GM21825 (cell line): ENCODE data around the gene ABCD3.
"Not testable (repeated sequence)": the region's sequence is repeated elsewhere in the genome, so short reads cannot be mapped to it uniquely, and the experiment has no call there.

Experiments
- ATAC-seq: cut with Tn5 transposase; IDR thresholded peaks from one replicate; pipeline ENCODE4 v1.9.1; 2021; ENCODE audit warnings: mild to moderate bottlenecking, moderate library complexity; ENCODE audit not compliant: unreplicated experiment

Gene ABCD3

DNA sequence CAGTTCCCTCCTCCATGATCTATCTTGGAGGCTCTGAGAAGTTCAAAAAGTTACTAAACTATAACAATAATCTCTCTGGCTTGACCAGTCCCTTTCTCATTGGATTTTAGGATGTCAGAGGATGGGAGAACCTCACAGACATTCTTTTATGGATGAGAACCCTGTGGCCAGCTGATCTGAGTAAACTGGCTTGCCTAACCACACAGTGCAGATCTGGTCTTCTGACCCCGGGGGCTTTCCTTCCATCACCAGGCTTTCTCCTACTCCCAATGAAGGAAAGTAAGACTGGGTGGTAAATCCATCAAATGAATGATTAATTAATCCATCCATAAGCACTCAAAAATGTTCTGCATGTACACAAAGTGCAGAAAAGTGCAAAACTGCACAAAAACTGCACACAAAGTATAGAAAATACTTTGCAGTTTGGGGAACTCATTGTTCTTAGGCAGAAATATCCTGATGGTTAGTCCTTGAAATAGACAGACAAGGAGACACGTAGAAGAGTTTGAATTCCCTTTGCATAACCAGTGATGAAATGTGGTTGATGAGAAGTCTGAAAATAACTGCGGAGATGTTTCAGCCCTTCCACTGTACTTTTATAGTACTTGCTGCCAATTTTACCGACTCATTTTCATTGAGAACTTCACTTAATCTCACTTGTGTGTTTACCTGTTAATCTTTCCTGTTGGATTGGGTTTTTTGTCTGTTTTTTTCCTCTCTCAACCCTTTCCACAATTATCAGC, 125.9 kb downstream of the ABCD3 start:
- ATAC-seq = no peak

- no peak for ATAC-seq
These were observed 126.7 kb downstream of the ABCD3 start for GRCh38 chr1:94544706-94545490.

GRCh38 chr1:94549706-94550105, 131.5 kb downstream of the ABCD3 start:
- no peak for ATAC-seq

GRCh38 chr1:94550396-94550795, 132.2 kb downstream of the ABCD3 start:
- no peak for ATAC-seq

GRCh38 chr1:94550800-94551241, 132.6 kb downstream of the ABCD3 start:
- no peak for ATAC-seq

DNA sequence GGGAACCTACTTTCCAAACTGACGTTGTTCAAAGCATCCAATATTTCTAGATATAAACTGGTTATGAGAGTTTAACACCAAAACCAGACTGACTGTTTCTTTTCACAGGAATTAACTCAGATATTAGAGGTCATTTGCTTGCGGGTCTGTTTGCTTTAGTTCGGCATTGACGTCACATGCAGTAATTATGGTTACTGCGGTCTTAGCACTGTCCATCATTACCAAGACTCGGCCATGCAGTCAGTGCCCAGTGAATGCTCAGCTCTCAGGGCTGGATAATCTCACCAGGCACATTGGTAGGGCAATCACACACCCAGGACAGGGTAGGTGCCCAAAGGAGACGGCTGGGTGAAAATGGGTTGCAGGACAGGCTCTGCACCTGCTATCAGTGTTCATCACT, 133.3 kb downstream of the ABCD3 start:
- no peak for ATAC-seq

- no peak for ATAC-seq
These were observed 133.9 kb downstream of the ABCD3 start for GRCh38 chr1:94552071-94552586.

DNA sequence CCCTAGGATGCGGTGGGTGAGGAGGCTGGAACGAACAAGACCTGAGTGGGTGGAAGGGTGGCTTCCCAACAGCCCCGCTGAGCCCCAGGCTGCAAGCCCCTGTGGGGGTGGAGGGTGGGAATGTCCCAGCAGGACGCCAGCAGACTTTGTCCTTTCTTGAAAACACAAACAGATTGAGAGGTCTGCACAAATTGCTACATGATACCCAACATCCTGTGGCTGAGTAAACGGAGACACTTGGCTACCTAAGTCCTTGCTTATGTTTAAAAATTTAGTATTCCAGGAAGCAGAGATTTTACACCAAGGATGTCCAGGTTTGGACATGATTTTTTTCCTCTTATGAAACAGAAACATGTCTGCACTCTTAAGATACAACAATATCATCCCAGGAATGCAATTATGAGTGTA, 135.1 kb downstream of the ABCD3 start:
- ATAC-seq = no peak

DNA sequence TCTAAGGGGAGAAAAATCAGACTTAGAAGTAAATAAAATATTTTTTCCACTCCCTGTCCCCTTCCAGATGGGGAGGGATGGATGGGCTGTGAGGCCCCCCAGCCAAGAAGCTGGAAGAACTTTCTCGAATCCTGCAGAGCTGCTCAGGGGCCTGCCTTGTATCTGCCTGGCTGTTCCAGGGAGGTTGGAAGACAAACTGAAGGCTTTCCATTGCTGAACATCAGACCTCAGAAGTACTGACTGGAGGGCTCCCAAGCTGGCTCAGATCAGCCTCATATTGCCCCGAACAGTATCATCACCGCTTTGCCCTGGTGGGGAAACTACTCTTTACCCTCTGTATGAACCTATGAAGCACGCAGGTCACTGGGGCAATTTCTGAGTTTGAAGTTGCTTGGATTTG, 135.7 kb downstream of the ABCD3 start:
- no peak for ATAC-seq

DNA sequence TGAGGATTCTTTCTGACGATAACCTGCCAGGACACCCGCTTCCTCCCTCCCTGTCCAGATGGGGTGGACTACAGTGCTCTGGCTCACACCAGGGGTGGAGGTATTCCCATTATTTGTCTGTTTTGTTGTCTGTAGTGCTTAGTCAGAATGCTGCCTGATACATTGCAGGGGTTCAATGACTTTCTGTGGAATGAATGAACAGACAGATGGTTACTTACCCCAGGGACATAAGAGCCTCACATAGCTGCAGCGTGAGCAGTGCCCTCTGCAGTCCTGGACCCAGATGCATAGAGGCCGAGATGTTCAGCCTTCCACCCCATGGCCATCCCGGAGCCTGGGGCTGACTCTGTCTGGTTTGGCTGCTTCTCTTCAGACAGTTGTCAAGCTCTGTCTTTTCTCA, 136.4 kb downstream of the ABCD3 start:
- no peak for ATAC-seq

- no peak for ATAC-seq
These were observed 136.9 kb downstream of the ABCD3 start for GRCh38 chr1:94555091-94555490.

GRCh38 chr1:94559921-94560320, 141.7 kb downstream of the ABCD3 start:
- ATAC-seq = no peak

DNA sequence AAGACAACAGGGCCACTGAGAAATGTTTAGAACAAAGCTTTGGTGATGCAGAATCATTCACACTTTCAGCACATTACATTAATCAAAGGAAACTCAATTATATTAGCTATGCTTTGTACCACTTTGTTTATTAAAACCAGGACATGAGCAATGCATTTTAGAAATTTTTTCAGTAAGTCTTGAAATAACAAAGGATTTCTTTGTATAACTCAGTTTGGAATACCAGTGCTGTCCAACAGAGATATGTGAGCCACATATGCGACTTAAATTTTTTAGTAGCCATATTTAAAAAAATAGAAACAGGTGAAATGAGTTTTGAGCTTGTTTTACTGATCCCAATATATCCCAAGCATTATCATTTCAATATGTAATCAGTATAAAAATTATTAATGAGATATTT, 142.1 kb downstream of the ABCD3 start:
- no peak for ATAC-seq

GRCh38 chr1:94562519-94563260, 144.5 kb downstream of the ABCD3 start:
- ATAC-seq = no peak

DNA sequence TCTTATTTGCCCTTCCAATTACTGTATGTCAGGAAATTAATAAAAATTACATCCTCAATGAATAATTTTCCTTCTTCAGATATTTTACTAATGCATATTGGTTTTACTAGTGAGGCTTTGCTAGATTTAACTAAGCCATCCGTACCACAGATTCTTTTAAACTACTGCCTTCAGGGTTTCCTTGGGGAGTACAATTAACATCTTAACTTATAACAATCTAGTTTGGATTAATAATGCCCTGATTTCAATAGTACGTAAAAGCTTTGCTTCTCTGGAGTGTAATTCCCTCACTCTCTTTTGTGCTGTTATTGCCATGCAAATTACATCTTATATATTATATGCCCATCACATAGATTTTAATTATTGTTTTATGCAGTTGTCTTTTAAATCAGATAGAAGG, 147.7 kb downstream of the ABCD3 start:
- no peak for ATAC-seq

GRCh38 chr1:94566436-94566835, 148.2 kb downstream of the ABCD3 start:
- not testable (repeated sequence) for ATAC-seq

- not testable (repeated sequence) for ATAC-seq
These were observed 149.9 kb downstream of the ABCD3 start for GRCh38 chr1:94567975-94568607.
